ENCODE measurements around the gene DSCAM. TPM values are rescaled to one million over a fixed set of nuclear protein-coding genes. Genes with fewer than 3 reads are reported as not detected.

DSCAM gene
- total RNA-seq, 1 donor from 2014 or later, result 0.06 TPM

DNA sequence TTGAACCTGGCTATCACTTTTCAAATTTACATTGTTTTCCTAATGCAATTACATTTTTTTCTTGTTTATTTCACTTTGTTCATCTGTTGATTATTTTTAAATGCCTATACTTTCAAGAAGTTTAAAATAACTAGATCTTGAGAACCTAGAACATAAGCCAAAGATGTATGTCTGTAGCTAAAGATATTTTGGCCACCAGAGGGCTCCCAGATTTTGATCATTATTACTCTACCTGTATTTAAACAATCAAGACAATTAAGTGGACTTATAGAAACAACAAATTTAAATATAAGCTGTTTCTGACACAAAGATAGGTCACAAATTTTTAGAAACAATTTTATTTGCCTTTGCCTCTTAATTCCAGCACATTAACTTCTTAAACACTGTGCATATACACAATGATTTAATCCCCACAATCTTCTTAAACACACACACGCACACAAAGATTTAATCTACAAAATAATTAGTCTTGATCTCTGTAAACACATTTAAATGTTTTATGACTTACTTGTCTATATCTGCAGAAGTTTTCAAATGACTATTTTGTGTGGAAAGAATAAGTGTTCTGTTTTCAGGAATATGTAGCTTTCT, 380.0 kb downstream of the DSCAM start:
- DNase-seq (ENCODE audit: low read depth), result peak; percentile 2
- TF ChIP-seq, protein P1, sequence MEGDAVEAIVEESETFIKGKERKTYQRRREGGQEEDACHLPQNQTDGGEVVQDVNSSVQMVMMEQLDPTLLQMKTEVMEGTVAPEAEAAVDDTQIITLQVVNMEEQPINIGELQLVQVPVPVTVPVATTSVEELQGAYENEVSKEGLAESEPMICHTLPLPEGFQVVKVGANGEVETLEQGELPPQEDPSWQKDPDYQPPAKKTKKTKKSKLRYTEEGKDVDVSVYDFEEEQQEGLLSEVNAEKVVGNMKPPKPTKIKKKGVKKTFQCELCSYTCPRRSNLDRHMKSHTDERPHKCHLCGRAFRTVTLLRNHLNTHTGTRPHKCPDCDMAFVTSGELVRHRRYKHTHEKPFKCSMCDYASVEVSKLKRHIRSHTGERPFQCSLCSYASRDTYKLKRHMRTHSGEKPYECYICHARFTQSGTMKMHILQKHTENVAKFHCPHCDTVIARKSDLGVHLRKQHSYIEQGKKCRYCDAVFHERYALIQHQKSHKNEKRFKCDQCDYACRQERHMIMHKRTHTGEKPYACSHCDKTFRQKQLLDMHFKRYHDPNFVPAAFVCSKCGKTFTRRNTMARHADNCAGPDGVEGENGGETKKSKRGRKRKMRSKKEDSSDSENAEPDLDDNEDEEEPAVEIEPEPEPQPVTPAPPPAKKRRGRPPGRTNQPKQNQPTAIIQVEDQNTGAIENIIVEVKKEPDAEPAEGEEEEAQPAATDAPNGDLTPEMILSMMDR (conservative IDR thresholded peaks at IDR 0.05; ENCODE audit: low read depth, low read length), result peak; percentile 51

DNA sequence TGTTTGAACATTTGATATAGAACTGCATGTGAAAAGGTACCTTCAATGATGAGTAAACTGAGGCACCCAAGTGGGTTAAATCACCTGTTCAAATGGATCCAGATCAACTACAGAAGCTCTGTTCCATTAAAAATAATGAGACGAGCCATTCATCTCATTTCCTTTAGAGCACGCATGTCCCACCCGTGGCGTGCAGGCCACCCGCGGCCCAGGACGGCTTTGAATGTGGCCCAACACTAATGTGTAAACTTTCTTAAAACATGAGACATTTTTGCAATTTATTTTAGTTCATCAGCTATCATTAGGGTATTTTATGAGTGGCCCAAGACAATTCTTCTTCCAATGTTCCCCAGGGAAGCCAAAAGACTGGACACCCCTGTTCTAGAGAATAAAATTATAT, 381.6 kb downstream of the DSCAM start:
- DNase-seq (ENCODE audit: low read depth), result no peak
- no peak overlapping the region for H3K4me3 ChIP-seq (ENCODE audit: low read depth, low read length)
- TF ChIP-seq, protein P1 (conservative IDR thresholded peaks at IDR 0.05; ENCODE audit: low read depth, low read length), result no peak

More for the DNA sequence above, 380.0 kb downstream of the DSCAM start:
- no peak overlapping the region for H3K4me3 ChIP-seq (ENCODE audit: low read depth, low read length)

DNA sequence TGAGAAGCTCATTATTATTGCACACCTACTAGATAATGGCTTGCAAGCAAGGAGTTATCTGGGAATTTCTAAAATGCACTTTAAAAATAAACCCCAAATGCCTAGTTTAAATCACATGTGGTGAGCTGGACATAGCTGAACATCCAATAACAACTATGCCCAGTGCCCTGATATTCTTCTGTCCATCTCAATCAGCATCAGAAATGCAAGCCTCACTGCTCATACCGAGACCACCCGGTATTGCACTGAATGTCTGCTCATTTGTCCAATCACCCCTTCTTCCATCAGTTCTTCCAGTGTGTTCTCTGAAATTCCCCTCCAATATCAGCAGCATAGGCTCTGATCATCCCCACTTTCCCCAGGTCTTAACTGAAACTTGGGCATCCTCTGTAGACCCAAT, 383.8 kb downstream of the DSCAM start:
- TF ChIP-seq, protein P1 (conservative IDR thresholded peaks at IDR 0.05; ENCODE audit: low read depth, low read length), result no peak

DNA sequence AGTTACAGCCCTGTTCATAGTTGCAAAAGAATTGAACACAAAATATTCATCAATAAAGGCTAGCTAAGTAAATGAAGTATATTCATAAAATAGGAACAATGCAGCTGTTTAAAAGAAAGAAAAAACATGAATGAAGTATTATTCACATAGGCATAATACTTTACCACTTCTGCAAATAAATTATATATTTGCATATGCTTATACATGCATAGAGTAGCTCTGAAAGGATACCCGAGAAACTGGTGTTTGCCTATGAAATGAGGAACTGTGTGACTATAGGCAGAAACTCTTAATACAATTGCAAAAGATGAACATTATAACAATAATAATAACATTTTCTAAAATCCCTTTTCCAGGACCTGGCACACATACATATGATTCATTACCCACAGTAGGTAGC, 385.9 kb downstream of the DSCAM start:
- TF ChIP-seq, protein P1 (conservative IDR thresholded peaks at IDR 0.05; ENCODE audit: low read depth, low read length), result no peak

More for the DNA sequence above, 383.8 kb downstream of the DSCAM start:
- H3K4me3 ChIP-seq (ENCODE audit: low read depth, low read length), result no peak overlapping the region
- no peak for DNase-seq (ENCODE audit: low read depth)

DNA sequence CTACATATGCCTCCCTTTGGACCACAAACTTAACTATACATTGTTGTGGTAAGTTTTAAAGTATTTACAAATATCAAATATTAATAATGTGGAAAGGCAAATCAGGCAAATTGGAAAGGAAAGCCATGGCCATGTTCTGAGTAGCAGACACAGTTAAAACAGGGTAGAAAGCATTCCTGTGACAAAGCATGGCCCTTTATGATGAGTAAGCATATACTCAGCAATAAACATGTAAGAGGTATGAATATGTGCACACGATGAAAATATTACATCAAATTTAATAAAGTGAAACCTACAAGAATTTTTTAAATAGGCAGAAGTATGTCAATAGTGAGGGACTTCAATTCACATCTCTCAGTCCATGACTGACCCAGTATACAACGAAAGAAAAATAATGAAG, 389.2 kb downstream of the DSCAM start:
- TF ChIP-seq, protein P1 (conservative IDR thresholded peaks at IDR 0.05; ENCODE audit: low read depth, low read length), result no peak
- no peak overlapping the region for H3K4me3 ChIP-seq (ENCODE audit: low read depth, low read length)
- no peak for DNase-seq (ENCODE audit: low read depth)

More for the DNA sequence above, 385.9 kb downstream of the DSCAM start:
- DNase-seq (ENCODE audit: low read depth), result no peak
- no peak overlapping the region for H3K4me3 ChIP-seq (ENCODE audit: low read depth, low read length)

DNA sequence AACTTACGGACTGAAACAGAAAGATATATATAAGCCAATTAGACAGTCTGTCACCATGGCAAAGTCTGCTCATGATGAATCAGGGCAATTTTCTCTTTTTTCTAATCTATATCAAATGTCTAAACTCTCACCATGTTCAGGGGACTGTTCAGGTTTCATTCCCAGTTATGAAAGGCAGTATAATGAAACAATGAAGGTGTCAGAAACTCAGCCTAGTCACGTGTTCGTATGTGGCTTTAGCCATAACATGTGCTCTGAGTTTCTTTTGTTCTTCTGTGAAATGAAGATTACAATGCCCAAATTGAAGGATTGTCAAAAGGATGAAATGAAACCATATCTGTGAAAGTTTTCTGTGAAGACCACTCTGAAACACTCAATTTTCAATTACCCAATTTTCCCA, 392.9 kb downstream of the DSCAM start:
- DNase-seq (ENCODE audit: low read depth), result no peak
- TF ChIP-seq, protein P1 (conservative IDR thresholded peaks at IDR 0.05; ENCODE audit: low read depth, low read length), result no peak

DNA sequence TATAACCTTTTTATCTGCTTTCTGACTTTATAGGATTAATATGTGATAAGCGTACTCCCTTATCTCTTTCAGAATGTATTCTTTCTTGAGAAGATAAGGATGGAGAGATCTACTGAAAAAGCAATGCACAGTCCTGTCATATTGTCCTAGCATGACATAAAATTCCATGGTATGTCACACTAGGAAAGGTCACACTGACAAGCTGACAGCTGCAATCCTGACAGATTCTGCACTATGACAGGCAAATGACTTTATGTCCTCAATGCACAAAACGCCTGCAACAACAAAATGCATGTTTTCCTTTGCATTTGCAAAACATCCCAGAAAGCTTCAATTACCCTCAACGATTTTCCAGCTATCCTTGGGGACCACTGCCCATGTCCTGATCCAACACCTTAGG, 393.8 kb downstream of the DSCAM start:
- H3K4me3 ChIP-seq (ENCODE audit: low read depth, low read length), result no peak overlapping the region
- TF ChIP-seq, protein P1 (conservative IDR thresholded peaks at IDR 0.05; ENCODE audit: low read depth, low read length), result no peak
- no peak for DNase-seq (ENCODE audit: low read depth)

More for the DNA sequence above, 392.9 kb downstream of the DSCAM start:
- no peak overlapping the region for H3K4me3 ChIP-seq (ENCODE audit: low read depth, low read length)

Measured in epithelial cell of proximal tubule (primary cell).